Peyer's patch (tissue), 4 donors: ENCODE data around the gene TMCC1. TPM values are rescaled to one million over a fixed set of nuclear protein-coding genes. Genes with fewer than 3 reads are reported as not detected.
"Not testable (repeated sequence)": the region's sequence is repeated elsewhere in the genome, so short reads cannot be mapped to it uniquely, and the experiment has no call there.

Experiments used
- DNase-seq, 3 donors: peaks; one replicate each; pipeline ENCODE4 v3.0.0-alpha.2; 2017 to 2019
- H3K27ac ChIP-seq, 4 donors: fragments of 200-600 bp; sonication (generic); one replicate each; pipeline ENCODE4 v1.5.1; 2016 to 2019
- H3K27me3 ChIP-seq, 2 donors: fragments of 200-600 bp; sonication (generic); one replicate each; pipeline ENCODE4 v1.5.1; 2019
- H3K36me3 ChIP-seq, 3 donors: fragments of 200-600 bp; sonication (generic); one replicate each; pipeline ENCODE4 v1.5.1; 2016 to 2019
- H3K4me1 ChIP-seq, 4 donors: fragments of 200-600 bp; sonication (generic); one replicate each; pipeline ENCODE4 v1.5.1; 2016 to 2019
- H3K4me3 ChIP-seq, 4 donors: fragments of 200-600 bp; sonication (generic); 1 replicate in 3 of 4; 2 replicates in 1 of 4; pipeline ENCODE4 v1.5.1; 2016 to 2019; ENCODE audit warnings: mild to moderate bottlenecking in 1 of 4
- H3K9me3 ChIP-seq, 4 donors: fragments of 200-600 bp; sonication (generic); one replicate each; pipeline ENCODE4 v1.5.1; 2016 to 2019; ENCODE audit warnings: mild to moderate bottlenecking in 1 of 4
- CTCF ChIP-seq, 6 experiments: fragments of 450-650 bp in 4 of 6; fragments of 200-600 bp in 2 of 6; sonication (generic) in 1 of 6; IDR thresholded peaks; one replicate each; pipeline ENCODE4 v1.5.1; 2017 to 2019; ENCODE audit warnings: antibody characterized with exemption in 6 of 6, mild to moderate bottlenecking in 3 of 6, moderate library complexity in 1 of 6
- POLR2A ChIP-seq, 2 donors: fragments of 450-650 bp; IDR thresholded peaks; one replicate each; pipeline ENCODE4 v1.5.1; 2017; ENCODE audit warnings: antibody characterized with exemption in 2 of 2, mild to moderate bottlenecking in 2 of 2, moderate library complexity in 2 of 2
- total RNA-seq, 4 donors: library from RNA; depleted of rRNA; stranded (reverse); fragments of >200 nt; gene quantifications; one replicate each; pipeline ENCODE4 v1.1.0, GENCODE V29; 2016

The TMCC1 gene
- total RNA-seq, 4 donors from 2014 or later = 12.9 to 33.1 (median 23.7) TPM

- Histone ChIP-seq H3K27ac (no peak overlapping the region), H3K36me3 (no peaks in the 10 kb centered on the region), H3K4me1 (peaks cover 0 to 16% (median 0%) of the 10 kb centered on the region in 4 donors), H3K9me3 (no peaks in the 10 kb centered on the region), H3K4me3 (no peak overlapping the region), H3K27me3 (no peaks in the 10 kb centered on the region)
- no peak for TF ChIP-seq CTCF (IDR thresholded peaks at IDR 0.05)
- TF ChIP-seq POLR2A (IDR thresholded peaks at IDR 0.05) = no peak
- no peak for DNase-seq
Measured at GRCh38 chr3:129835198-129835597, 58.3 kb downstream of the TMCC1 start.

- no peak for DNase-seq
- no peaks in the 10 kb centered on the region for H3K9me3 ChIP-seq
Measured at GRCh38 chr3:129834580-129834979, 58.9 kb downstream of the TMCC1 start.

GRCh38 chr3:129831942-129832341, 61.6 kb downstream of the TMCC1 start:
- DNase-seq, H3K36me3 ChIP-seq, H3K27me3 ChIP-seq, H3K9me3 ChIP-seq, H3K27ac ChIP-seq, H3K4me3 ChIP-seq, H3K4me1 ChIP-seq: not testable (repeated sequence)

More at GRCh38 chr3:129834580-129834979, 58.9 kb downstream of the TMCC1 start:
- Histone ChIP-seq H3K4me3 (no peak overlapping the region), H3K27me3 (no peaks in the 10 kb centered on the region), H3K27ac (no peak overlapping the region), H3K4me1 (peaks cover 0 to 16% (median 0%) of the 10 kb centered on the region in 4 donors), H3K36me3 (no peaks in the 10 kb centered on the region)
- TF ChIP-seq POLR2A (IDR thresholded peaks at IDR 0.05) (no peak), CTCF (IDR thresholded peaks at IDR 0.05) (no peak)

GRCh38 chr3:129831503-129831902, 62.0 kb downstream of the TMCC1 start:
- H3K27ac ChIP-seq = no peak overlapping the region
- TF ChIP-seq CTCF (IDR thresholded peaks at IDR 0.05) = no peak
- no peak for TF ChIP-seq POLR2A (IDR thresholded peaks at IDR 0.05)
- no peaks in the 10 kb centered on the region for H3K9me3 ChIP-seq
- peaks cover 0 to 6% (median 0%) of the 10 kb centered on the region in 4 donors for H3K4me1 ChIP-seq
- H3K36me3 ChIP-seq = no peaks in the 10 kb centered on the region
- no peaks in the 10 kb centered on the region for H3K27me3 ChIP-seq
- no peak for DNase-seq
- H3K4me3 ChIP-seq = no peak overlapping the region

- DNase-seq = peak in 1 of 3 donors; percentile 72
- no peak overlapping the region for H3K4me3 ChIP-seq
- H3K27ac ChIP-seq = no peak overlapping the region
- H3K9me3 ChIP-seq = no peaks in the 10 kb centered on the region
- no peaks in the 10 kb centered on the region for H3K27me3 ChIP-seq
- no peak for TF ChIP-seq POLR2A (IDR thresholded peaks at IDR 0.05)
- peak; percentile 16 to 82 (median 70) for TF ChIP-seq CTCF (IDR thresholded peaks at IDR 0.05)
- peaks cover 0 to 6% (median 0%) of the 10 kb centered on the region in 4 donors for H3K4me1 ChIP-seq
- no peaks in the 10 kb centered on the region for H3K36me3 ChIP-seq
Measured at GRCh38 chr3:129829640-129830039, 63.9 kb downstream of the TMCC1 start.

- no peaks in the 10 kb centered on the region for H3K36me3 ChIP-seq
- no peak overlapping the region for H3K4me3 ChIP-seq
- H3K27me3 ChIP-seq = no peaks in the 10 kb centered on the region
- DNase-seq = peak in 2 of 3 donors; percentile 69 to 73
- no peaks in the 10 kb centered on the region for H3K9me3 ChIP-seq
- H3K27ac ChIP-seq = no peak overlapping the region
- H3K4me1 ChIP-seq = peaks cover 0 to 14% (median 0%) of the 10 kb centered on the region in 4 donors
- no peak for TF ChIP-seq POLR2A (IDR thresholded peaks at IDR 0.05)
- TF ChIP-seq CTCF (IDR thresholded peaks at IDR 0.05) = no peak
Measured at GRCh38 chr3:129827765-129828164, 65.7 kb downstream of the TMCC1 start.
